Fibroblast of lung (primary cell): ENCODE results near the gene PRSS48. TPM values are rescaled to one million over a fixed set of nuclear protein-coding genes. Genes with fewer than 3 reads are reported as not detected.

Experiments
- DNase-seq, 2 donors: peaks; one replicate each; pipeline versions ENCODE4 v3.0.0 to v3.0.0-alpha.2; 2010; ENCODE audit warnings: low read depth in 2 of 2
- H2AFZ ChIP-seq: 2 replicates; pipeline ENCODE4 v1.5.1; 2012; ENCODE audit warnings: low read length, control low read depth, inconsistent platforms
- H3K27ac ChIP-seq: 2 replicates; pipeline ENCODE4 v1.5.1; 2011; ENCODE audit warnings: low read length, control low read depth; ENCODE audit not compliant: insufficient read depth
- H3K27me3 ChIP-seq: 2 replicates; pipeline ENCODE4 v1.5.1; 2011; ENCODE audit warnings: mild to moderate bottlenecking, low read length; ENCODE audit not compliant: control insufficient read depth, insufficient read depth
- H3K36me3 ChIP-seq: 2 replicates; pipeline ENCODE4 v1.5.1; 2011; ENCODE audit warnings: low read length; ENCODE audit not compliant: control insufficient read depth, insufficient read depth
- H3K4me1 ChIP-seq: 2 replicates; pipeline ENCODE4 v1.5.1; 2011; ENCODE audit warnings: low read length; ENCODE audit not compliant: control insufficient read depth, insufficient read depth; ENCODE audit errors: extremely low read depth
- H3K4me2 ChIP-seq: 2 replicates; pipeline ENCODE4 v1.5.1; 2011; ENCODE audit warnings: low read length, control low read depth; ENCODE audit not compliant: insufficient read depth; ENCODE audit errors: extremely low read depth
- H3K4me3 ChIP-seq, 4 experiments: fragments of 200-600 bp in 1 of 4; sonication (generic) in 1 of 4; replicated peaks in 1 of 4; 2 replicates each; pipeline ENCODE4 v1.5.1; 2011 to 2016; ENCODE audit warnings: low read length in 4 of 4, low read depth in 3 of 4, mild to moderate bottlenecking in 3 of 4, control low read depth in 2 of 4, inconsistent platforms in 1 of 4, mixed read lengths in 1 of 4; ENCODE audit not compliant: insufficient read depth in 1 of 4; ENCODE audit errors: control extremely low read depth in 1 of 4
- H3K79me2 ChIP-seq: 2 replicates; pipeline ENCODE4 v1.5.1; 2012; ENCODE audit warnings: mild to moderate bottlenecking, low read length, inconsistent platforms; ENCODE audit not compliant: control insufficient read depth, insufficient read depth
- H3K9ac ChIP-seq: 2 replicates; pipeline ENCODE4 v1.5.1; 2011; ENCODE audit warnings: mild to moderate bottlenecking, low read length, control low read depth; ENCODE audit not compliant: insufficient read depth
- H3K9me3 ChIP-seq: 2 replicates; pipeline ENCODE4 v1.5.1; 2012; ENCODE audit warnings: low read depth, low read length; ENCODE audit not compliant: control insufficient read depth, insufficient read depth
- H4K20me1 ChIP-seq: 2 replicates; pipeline ENCODE4 v1.5.1; 2011; ENCODE audit warnings: low read length; ENCODE audit not compliant: control insufficient read depth, insufficient read depth; ENCODE audit errors: extremely low read depth
- EZH2 ChIP-seq: IDR thresholded peaks from 2 replicates; pipeline ENCODE4 v1.5.1; 2012; ENCODE audit warnings: low read length, control low read depth, mild to moderate bottlenecking; ENCODE audit errors: missing control alignments
- polyA plus RNA-seq, 2 donors: library from polyadenylated mRNA; depleted of rRNA in 1 of 2; stranded (reverse) in 1 of 2; unstranded in 1 of 2; fragments of >200 nt; gene quantifications; 2 replicates each; pipeline ENCODE4 v1.2.1, GENCODE V29; 2011 to 2012; ENCODE audit warnings: missing spikeins in 1 of 2
- total RNA-seq: library from RNA; depleted of rRNA; stranded (reverse); fragments of >200 nt; gene quantifications from 2 replicates; pipeline ENCODE4 v1.2.1, GENCODE V29; 2014
- TF ChIP-seq, protein P1 (sequence below), 2 donors: IDR thresholded peaks in 1 of 2; conservative IDR thresholded peaks in 1 of 2; 1 replicate in 1 of 2; 2 replicates in 1 of 2; pipeline ENCODE4 v1.5.1; 2011 to 2012; ENCODE audit warnings: low read length in 2 of 2, control low read depth in 1 of 2, inconsistent platforms in 1 of 2, low read depth in 1 of 2, mild to moderate bottlenecking in 1 of 2

Gene PRSS48
- total and polyA plus RNA-seq, 2 donors (not counting 1 experiment from before 2014, with no cell fraction given): not detected

DNA sequence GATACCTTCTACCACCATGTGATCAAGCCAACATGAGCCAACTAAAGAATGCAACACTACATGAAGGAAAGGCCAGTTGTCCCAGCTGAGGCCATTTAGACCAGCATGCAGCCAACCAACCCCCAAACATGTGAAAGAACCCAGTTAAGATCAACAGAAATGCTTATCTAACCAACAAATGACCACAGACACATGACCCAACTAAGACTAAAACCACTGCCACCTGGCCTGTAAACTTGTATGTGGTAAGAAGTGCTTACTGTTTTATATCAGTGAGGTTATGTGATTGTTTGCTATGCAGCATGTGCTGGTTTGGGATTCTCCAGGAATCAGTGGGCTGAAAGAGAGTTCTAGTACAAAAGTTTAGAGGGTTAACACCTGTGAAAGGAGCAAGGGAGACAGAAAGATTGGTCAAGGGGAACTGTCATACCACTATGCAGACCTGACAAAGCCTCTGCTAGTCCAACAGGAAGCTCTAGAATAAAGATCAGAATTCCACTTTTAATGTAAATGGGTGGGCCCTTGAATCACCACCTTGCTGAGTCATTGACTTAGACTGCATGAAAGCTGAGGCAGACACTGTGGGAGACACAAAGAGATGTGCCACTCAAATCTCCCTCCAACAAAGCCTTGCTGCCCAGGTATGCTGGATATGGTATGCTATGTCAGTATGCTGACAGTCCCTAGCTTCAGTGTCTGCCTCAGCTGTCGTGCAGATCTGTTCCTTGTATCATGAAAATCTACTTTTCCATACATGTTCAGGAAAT lies 54.5 kb downstream of the PRSS48 start:
- H3K4me2 ChIP-seq: no peak overlapping the region
- H3K9me3 ChIP-seq: no peaks in the 10 kb centered on the region
- H3K27me3 ChIP-seq: no peaks in the 10 kb centered on the region
- peak in 1 of 2 donors; percentile 72 for DNase-seq
- TF ChIP-seq EZH2: no peak
- TF ChIP-seq, protein P1, sequence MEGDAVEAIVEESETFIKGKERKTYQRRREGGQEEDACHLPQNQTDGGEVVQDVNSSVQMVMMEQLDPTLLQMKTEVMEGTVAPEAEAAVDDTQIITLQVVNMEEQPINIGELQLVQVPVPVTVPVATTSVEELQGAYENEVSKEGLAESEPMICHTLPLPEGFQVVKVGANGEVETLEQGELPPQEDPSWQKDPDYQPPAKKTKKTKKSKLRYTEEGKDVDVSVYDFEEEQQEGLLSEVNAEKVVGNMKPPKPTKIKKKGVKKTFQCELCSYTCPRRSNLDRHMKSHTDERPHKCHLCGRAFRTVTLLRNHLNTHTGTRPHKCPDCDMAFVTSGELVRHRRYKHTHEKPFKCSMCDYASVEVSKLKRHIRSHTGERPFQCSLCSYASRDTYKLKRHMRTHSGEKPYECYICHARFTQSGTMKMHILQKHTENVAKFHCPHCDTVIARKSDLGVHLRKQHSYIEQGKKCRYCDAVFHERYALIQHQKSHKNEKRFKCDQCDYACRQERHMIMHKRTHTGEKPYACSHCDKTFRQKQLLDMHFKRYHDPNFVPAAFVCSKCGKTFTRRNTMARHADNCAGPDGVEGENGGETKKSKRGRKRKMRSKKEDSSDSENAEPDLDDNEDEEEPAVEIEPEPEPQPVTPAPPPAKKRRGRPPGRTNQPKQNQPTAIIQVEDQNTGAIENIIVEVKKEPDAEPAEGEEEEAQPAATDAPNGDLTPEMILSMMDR (conservative IDR thresholded peaks at IDR 0.05 in 1 of 2, IDR thresholded peaks at IDR 0.05 in 1 of 2; ENCODE audit: low read depth in 1 of 2, low read length in 2 of 2): no peak
- no peaks in the 10 kb centered on the region for H3K79me2 ChIP-seq
- no peak overlapping the region for H3K27ac ChIP-seq
- H3K36me3 ChIP-seq: no peaks in the 10 kb centered on the region
- H2AFZ ChIP-seq: no peak overlapping the region
- H3K4me1 ChIP-seq: no peaks in the 10 kb centered on the region
- H3K4me3 ChIP-seq: no peak overlapping the region
- no peaks in the 10 kb centered on the region for H4K20me1 ChIP-seq
- H3K9ac ChIP-seq: no peak overlapping the region

- Histone ChIP-seq H3K27me3 (no peaks in the 10 kb centered on the region), H4K20me1 (no peaks in the 10 kb centered on the region)
Observed at GRCh38 chr4:151339467-151339866, 62.5 kb downstream of the PRSS48 start.

GRCh38 chr4:151340751-151341385 lies 63.9 kb downstream of the PRSS48 start:
- TF ChIP-seq EZH2: no peak
- TF ChIP-seq, protein P1 (conservative IDR thresholded peaks at IDR 0.05 in 1 of 2, IDR thresholded peaks at IDR 0.05 in 1 of 2; ENCODE audit: low read depth in 1 of 2, low read length in 2 of 2): no peak
- H3K4me3 ChIP-seq: no peak overlapping the region
- no peak overlapping the region for H2AFZ ChIP-seq
- no peaks in the 10 kb centered on the region for H3K79me2 ChIP-seq
- H3K4me2 ChIP-seq: no peak overlapping the region
- no peaks in the 10 kb centered on the region for H3K9me3 ChIP-seq
- no peaks in the 10 kb centered on the region for H3K36me3 ChIP-seq
- H3K9ac ChIP-seq: no peak overlapping the region
- no peaks in the 10 kb centered on the region for H4K20me1 ChIP-seq
- peaks cover 3% of the 10 kb centered on the region for H3K27me3 ChIP-seq
- no peaks in the 10 kb centered on the region for H3K4me1 ChIP-seq
- H3K27ac ChIP-seq: no peak overlapping the region
- peak in 1 of 2 donors; percentile 66 for DNase-seq

More at GRCh38 chr4:151339467-151339866, 62.5 kb downstream of the PRSS48 start:
- H3K79me2 ChIP-seq: no peaks in the 10 kb centered on the region
- no peak overlapping the region for H2AFZ ChIP-seq
- no peak overlapping the region for H3K27ac ChIP-seq
- H3K4me2 ChIP-seq: no peak overlapping the region
- no peak overlapping the region for H3K4me3 ChIP-seq
- H3K9ac ChIP-seq: no peak overlapping the region
- no peaks in the 10 kb centered on the region for H3K9me3 ChIP-seq
- H3K36me3 ChIP-seq: no peaks in the 10 kb centered on the region
- DNase-seq: no peak
- no peaks in the 10 kb centered on the region for H3K4me1 ChIP-seq
- TF ChIP-seq, protein P1 (conservative IDR thresholded peaks at IDR 0.05 in 1 of 2, IDR thresholded peaks at IDR 0.05 in 1 of 2; ENCODE audit: low read depth in 1 of 2, low read length in 2 of 2): no peak
- TF ChIP-seq EZH2: no peak
